DMS153 treated with DMSO at 0.1 percent for 48 hours (cell line): ENCODE data around the gene UMAD1.

Experiments
- DNase-seq: peaks from one replicate; lab custom pipeline; 2025; ENCODE audit not compliant: unreplicated experiment; lab: John Stamatoyannopoulos, UW

UMAD1 gene

GRCh38 chr7:7761974-7762779 is 121.6 kb downstream of the UMAD1 start:
- no peak for DNase-seq

GRCh38 chr7:7764520-7765396 is 124.2 kb downstream of the UMAD1 start:
- DNase-seq = no peak

- DNase-seq = no peak
These were observed 124.9 kb downstream of the UMAD1 start for GRCh38 chr7:7765422-7765821.

- no peak for DNase-seq
These were observed 126.1 kb downstream of the UMAD1 start for GRCh38 chr7:7766671-7767070.

DNA sequence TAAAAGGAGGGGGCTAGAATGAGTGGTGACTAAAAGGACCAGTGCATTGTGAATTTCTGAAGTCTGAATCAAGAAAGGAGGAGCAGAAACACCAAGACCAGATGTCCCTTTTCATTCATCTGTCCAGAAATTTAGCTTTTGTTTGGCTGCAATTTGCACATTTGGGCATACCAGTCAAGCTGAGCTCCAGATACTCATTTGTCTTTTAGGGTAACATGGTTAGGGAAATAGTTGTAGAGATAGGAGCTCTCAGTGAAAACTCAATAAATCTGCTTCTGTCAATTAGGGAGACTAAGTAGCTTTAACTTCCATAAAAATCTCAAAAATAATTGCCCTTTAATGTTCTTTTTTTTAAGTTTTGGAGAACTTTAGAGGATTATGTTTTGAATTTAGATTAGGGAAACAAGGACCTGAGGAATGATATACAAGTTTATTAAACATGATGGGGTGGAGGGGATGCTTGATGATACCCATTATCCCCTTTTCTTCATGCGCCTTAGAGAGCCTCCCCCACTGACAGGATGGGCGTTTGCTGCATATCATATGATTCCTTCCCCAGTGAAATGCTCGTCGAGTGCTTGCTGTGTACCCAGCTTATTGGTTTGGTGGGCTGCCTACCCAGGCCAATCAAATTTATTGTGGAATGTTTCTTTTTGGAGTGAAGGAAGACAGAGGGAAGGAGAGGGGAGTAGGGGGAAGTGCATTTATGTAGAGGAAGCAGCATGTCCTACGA is 128.6 kb downstream of the UMAD1 start:
- no peak for DNase-seq

GRCh38 chr7:7769710-7770627 is 129.4 kb downstream of the UMAD1 start:
- DNase-seq = no peak

- DNase-seq = no peak
These were observed 130.9 kb downstream of the UMAD1 start for GRCh38 chr7:7771452-7771851.

DNA sequence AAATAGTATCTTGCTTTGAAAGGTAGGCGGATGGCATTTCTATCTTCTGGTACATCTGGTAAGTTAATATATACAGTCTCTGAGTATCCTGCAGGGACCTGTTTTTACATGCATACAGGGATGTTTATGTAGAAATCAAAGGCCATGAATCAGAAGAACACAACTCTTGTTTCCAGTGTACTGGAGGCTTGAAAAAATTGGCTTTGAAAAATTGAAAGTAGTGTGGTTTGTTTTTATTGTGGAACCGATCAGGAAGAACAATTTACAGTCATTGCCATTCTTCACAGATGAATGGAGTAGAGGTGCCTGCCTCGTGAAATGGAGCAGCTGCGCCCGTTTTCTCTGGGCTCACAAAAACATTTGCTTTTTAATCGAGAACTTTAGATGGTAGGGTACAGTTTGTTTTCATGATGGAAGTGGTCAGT is 131.9 kb downstream of the UMAD1 start:
- DNase-seq = peak; percentile 88

GRCh38 chr7:7773334-7774309 is 133.1 kb downstream of the UMAD1 start:
- DNase-seq = no peak

- DNase-seq = peak; percentile 51
These were observed 139.3 kb downstream of the UMAD1 start for GRCh38 chr7:7779888-7780287.

- no peak for DNase-seq
These were observed 142.4 kb downstream of the UMAD1 start for GRCh38 chr7:7783001-7783400.

DNA sequence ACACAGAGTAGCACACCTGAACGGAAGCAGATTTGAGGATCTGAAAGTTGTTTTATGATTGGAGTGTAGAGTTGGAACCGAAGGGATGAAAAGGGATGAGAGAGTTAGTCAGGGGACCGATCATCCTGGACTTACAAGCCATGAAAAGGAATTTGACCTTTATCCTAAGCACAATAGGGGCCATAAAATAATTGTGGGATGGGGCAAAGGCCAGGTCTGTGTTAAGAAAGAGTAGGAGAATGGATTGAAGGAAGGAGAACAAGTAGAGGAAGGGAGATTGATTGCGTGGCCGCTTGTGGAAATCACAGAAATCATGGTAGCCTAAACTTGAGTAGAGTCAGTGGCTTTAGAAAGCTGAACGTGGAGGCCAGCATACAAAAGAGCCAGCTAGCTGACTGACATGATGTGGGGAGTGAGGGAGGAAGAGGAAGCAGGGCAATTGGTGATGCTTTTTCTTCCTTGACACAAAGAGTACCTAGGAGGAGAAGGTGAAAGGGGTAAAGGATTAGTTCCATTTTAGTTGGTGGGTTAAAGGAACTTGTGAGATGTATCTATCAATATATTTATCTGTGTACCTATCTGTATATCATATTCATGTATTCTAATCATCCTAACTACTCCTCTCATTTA is 144.9 kb downstream of the UMAD1 start:
- no peak for DNase-seq

- DNase-seq = no peak
These were observed 146.0 kb downstream of the UMAD1 start for GRCh38 chr7:7786595-7786994.

DNA sequence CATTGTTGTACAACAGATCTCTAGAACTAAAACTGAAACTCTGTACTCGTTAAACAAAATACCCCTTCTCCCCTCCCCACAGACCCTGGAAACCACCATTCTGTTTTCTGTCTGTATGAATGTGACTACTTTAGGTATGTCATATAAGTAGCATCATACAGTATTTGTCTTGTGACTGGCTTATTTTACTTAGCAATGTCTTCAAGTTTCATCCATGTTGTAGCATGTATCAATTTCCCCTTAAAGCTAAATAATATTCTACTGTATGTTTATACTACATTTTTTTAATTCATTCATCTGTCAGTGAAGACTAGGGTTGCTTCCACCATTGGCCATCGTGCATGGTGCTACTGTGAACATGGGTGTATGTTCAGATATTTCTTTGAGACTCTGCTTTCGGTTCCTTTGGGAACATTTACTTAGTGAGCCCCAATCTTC is 149.0 kb downstream of the UMAD1 start:
- DNase-seq = no peak

- DNase-seq = no peak
These were observed 149.6 kb downstream of the UMAD1 start for GRCh38 chr7:7790041-7790741.

DNA sequence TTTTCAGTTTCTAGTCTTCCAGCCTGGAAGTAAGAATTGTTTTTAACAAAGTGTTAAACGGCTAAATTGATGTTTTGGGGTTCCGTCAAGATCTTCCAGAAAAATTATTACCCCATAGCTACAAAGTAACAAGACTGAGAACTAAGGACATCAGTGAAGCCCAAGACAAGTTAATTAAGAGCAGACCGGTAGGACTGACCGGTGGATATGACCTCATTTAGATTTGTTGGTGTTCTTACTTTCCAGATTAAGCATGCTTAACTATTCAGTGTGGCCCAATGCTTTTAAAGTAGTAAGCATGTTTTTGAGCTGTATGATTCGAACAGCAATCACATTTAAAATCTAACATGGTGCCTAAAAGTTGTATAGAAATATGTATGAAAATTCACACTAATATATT is 151.0 kb downstream of the UMAD1 start:
- no peak for DNase-seq

DNA sequence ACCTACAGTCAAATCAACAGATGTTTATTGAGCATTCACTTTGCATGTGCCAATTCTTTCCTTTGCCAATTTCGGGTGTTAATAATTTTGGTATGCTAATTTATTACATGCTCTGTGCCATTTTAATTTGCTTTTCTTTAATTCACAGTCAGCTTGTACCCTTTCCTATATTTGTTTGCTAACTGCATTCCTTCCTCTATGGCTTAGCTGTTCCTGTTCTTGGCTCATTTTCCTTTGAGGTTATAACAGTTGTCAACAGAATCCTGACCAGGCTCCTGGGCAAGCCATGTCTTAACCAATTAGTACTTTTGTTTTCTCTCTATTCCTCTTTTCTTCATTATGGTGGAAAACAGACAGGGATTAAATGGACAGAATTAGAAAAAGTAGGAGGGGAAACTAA is 151.5 kb downstream of the UMAD1 start:
- no peak for DNase-seq

DNA sequence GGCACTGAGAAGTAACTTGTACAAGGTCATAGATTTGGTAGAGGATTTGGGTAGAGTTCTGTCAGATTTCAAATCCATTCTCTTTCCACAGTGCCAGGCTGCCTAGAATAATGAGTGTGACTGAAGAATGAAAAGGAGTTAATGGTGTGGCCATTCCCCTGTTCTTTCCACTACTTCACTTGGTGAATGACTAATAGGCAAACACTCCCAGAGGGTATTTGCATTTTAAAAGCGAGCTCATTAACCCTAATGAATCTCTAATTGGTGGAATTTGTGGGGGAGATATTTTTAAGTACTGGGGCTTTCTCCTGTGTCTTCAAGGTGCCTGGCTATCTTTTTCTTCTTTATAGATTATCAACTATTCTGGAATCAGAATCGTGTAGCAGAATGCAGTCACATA is 152.7 kb downstream of the UMAD1 start:
- DNase-seq = no peak
